Nephron (organoid): ENCODE data around the gene TCF7.

ENCODE experiments used
- H3K27ac Mint-ChIP-seq, 3 experiments: 2 replicates each; pipeline ENCODE4 v1.8.0; 2020; ENCODE audit warnings: mixed read lengths in 3 of 3, mild to moderate bottlenecking in 2 of 3, moderate library complexity in 1 of 3
- H3K27me3 Mint-ChIP-seq: 2 replicates; pipeline ENCODE4 v1.8.0; 2021; ENCODE audit warnings: low read depth, mild to moderate bottlenecking, moderate library complexity, mixed read lengths
- H3K36me3 Mint-ChIP-seq: 2 replicates; pipeline ENCODE4 v1.8.0; 2020; ENCODE audit warnings: low read depth, mixed read lengths
- H3K4me1 Mint-ChIP-seq: 2 replicates; pipeline ENCODE4 v1.8.0; 2020; ENCODE audit warnings: mixed read lengths
- H3K4me3 Mint-ChIP-seq, 3 experiments: 2 replicates each; pipeline ENCODE4 v1.8.0; 2020; ENCODE audit warnings: mild to moderate bottlenecking in 3 of 3, mixed read lengths in 3 of 3, moderate library complexity in 2 of 3
- H3K9me3 Mint-ChIP-seq: 2 replicates; pipeline ENCODE4 v1.8.0; 2020; ENCODE audit warnings: mixed read lengths
- CTCF ChIP-seq, 3 experiments: fragments of 200-600 bp; sonication (generic); IDR thresholded peaks; one replicate each; pipeline ENCODE4 v1.5.0; 2021; ENCODE audit warnings: antibody characterized with exemption in 3 of 3; ENCODE audit not compliant: unreplicated experiment in 3 of 3

The TCF7 gene

GRCh38 chr5:134113902-134114875, at the start of gene TCF7:
TSS of gene TCF7 (plus strand) at chr5:134114681. CDS start at chr5:134114907, 226 bp downstream.
- H3K9me3 Mint-ChIP-seq, result no peaks in the 10 kb centered on the region
- peaks cover 9% of the 10 kb centered on the region for H3K36me3 Mint-ChIP-seq
- no peak within 1 kb of the TSS for H3K27ac Mint-ChIP-seq
- H3K4me1 Mint-ChIP-seq, result peaks cover 22% of the 10 kb centered on the region
- H3K4me3 Mint-ChIP-seq, result peak within 1 kb of the TSS; percentile 85 to 88 (median 87)
- TF ChIP-seq CTCF (IDR thresholded peaks at IDR 0.05; ENCODE audit: unreplicated experiment in 3 of 3), result no peak
- peaks cover 65% of the 10 kb centered on the region for H3K27me3 Mint-ChIP-seq

- no peak overlapping the region for H3K27ac Mint-ChIP-seq
- no peaks in the 10 kb centered on the region for H3K36me3 Mint-ChIP-seq
- H3K9me3 Mint-ChIP-seq, result peaks cover 3% of the 10 kb centered on the region
- H3K4me3 Mint-ChIP-seq, result peak overlapping the region in 1 of 3 experiments; percentile 11
- TF ChIP-seq CTCF (IDR thresholded peaks at IDR 0.05; ENCODE audit: unreplicated experiment in 3 of 3), result no peak
- H3K27me3 Mint-ChIP-seq, result peaks cover 13% of the 10 kb centered on the region
- peaks cover 6% of the 10 kb centered on the region for H3K4me1 Mint-ChIP-seq
Observed at GRCh38 chr5:134069553-134069952, 44.9 kb upstream of the TCF7 start.

GRCh38 chr5:134070725-134071613, 43.5 kb upstream of the TCF7 start:
- TF ChIP-seq CTCF (IDR thresholded peaks at IDR 0.05; ENCODE audit: unreplicated experiment in 3 of 3), result peak in 1 of 3 experiments; percentile 8
- Mint-ChIP-seq H3K36me3 (no peaks in the 10 kb centered on the region), H3K27me3 (peaks cover 13% of the 10 kb centered on the region), H3K9me3 (peaks cover 3% of the 10 kb centered on the region), H3K4me3 (peak overlapping the region; percentile 70 to 77 (median 76)), H3K27ac (no peak overlapping the region), H3K4me1 (peaks cover 6% of the 10 kb centered on the region)

GRCh38 chr5:134071614-134072207, 42.8 kb upstream of the TCF7 start:
- H3K9me3 Mint-ChIP-seq, result peaks cover 3% of the 10 kb centered on the region
- no peak for TF ChIP-seq CTCF (IDR thresholded peaks at IDR 0.05; ENCODE audit: unreplicated experiment in 3 of 3)
- peaks cover 13% of the 10 kb centered on the region for H3K27me3 Mint-ChIP-seq

GRCh38 chr5:134072471-134073210, 41.8 kb upstream of the TCF7 start:
- peaks cover 13% of the 10 kb centered on the region for H3K27me3 Mint-ChIP-seq
- no peak overlapping the region for H3K27ac Mint-ChIP-seq
- H3K36me3 Mint-ChIP-seq, result no peaks in the 10 kb centered on the region
- H3K4me1 Mint-ChIP-seq, result peaks cover 6% of the 10 kb centered on the region
- TF ChIP-seq CTCF (IDR thresholded peaks at IDR 0.05; ENCODE audit: unreplicated experiment in 3 of 3), result no peak
- no peak overlapping the region for H3K4me3 Mint-ChIP-seq
- H3K9me3 Mint-ChIP-seq, result peaks cover 3% of the 10 kb centered on the region

More at GRCh38 chr5:134071614-134072207, 42.8 kb upstream of the TCF7 start:
- Mint-ChIP-seq H3K27ac (no peak overlapping the region), H3K4me1 (peaks cover 6% of the 10 kb centered on the region), H3K36me3 (no peaks in the 10 kb centered on the region), H3K4me3 (peak overlapping the region; percentile 70 to 77 (median 76))
